Fibroblast of skin of right quadriceps (primary cell): Measurements from ENCODE around the gene BMPR1B.
A peak's percentile ranks its signal among the peaks of the same experiment; 100 is the strongest.
"Not testable (repeated sequence)": the region's sequence is repeated elsewhere in the genome, so short reads cannot be mapped to it uniquely, and the experiment has no call there.

Source experiments
- DNase-seq: peaks from one replicate; pipeline ENCODE4 v3.0.0-alpha.2; 2013

The BMPR1B gene

DNA sequence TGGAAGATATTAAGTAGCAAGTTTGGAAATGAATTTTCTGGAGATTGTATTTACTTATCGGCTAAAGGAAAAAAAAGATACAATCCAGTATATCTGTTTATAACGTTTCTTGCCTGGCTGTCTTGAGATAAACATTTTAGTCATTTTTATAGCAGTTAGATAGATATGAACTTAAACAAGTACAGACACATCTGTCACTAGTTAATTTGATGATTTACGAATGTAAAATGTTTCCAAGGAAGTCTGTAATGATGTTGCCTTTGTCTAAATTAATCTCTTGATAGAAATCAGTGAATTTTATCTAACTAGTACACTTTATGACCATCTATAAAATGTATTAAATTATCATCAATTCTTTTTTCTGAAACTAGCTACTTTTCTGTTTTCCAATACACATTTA, 5.7 kb downstream of the BMPR1B start:
- DNase-seq = no peak

- no peak for DNase-seq
Observed at GRCh38 chr4:94764069-94764468, 6.3 kb downstream of the BMPR1B start.

DNA sequence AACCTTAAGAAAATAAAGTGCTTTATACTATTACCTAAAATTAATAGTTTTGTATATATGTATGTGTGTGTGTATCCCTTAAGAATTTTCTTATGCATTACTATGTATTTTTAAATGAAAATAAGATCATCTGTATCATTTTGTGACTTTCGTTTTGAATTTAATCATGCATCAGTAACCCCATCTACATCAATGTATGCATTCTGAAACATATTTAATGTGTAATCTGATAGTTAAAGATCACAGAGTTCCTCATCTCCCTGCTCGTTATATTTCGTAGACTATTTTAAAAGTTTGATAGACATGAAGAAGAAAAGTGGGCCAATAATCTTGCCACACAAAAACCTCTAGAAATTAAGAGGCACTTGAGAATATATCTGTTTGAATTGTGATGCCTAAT, 7.4 kb downstream of the BMPR1B start:
- no peak for DNase-seq

DNA sequence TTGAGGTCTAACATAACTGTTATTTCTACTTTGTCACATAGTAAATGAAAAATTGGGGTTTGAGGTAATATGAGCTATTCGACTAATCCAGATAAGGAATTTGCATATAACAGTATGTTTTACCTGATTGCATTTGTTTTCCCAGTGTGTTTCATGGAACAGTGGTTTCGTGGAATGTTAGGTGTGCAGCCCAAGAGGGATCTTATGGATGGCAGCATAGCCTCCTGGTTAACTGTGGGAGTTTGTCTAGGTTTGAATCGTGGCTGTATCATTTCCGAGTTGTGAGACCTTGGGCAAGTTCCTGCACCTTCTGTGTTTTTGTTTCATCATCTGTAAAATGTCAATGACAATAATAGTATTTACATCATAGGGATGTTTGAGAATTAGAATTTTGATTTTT, 7.9 kb downstream of the BMPR1B start:
- no peak for DNase-seq

DNA sequence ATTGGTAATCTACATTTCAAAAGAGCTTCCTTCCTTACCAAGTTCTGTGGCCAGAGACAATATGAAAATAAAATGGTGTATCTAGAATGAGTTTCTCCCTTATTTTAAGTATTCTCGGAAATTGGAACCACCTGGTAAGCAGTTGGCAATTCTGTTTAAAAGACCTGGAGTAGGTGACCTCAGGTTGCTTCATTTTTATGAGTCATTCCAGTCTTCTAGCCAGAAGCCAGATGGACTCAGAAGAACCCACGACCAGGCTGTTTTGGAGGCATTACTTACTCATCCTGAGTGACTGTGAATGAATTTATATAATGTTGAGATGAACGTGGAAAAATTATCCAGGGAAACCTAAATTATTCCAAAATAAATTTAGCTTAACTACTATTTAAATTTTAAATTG, 9.1 kb downstream of the BMPR1B start:
- peak; percentile 70 for DNase-seq

DNA sequence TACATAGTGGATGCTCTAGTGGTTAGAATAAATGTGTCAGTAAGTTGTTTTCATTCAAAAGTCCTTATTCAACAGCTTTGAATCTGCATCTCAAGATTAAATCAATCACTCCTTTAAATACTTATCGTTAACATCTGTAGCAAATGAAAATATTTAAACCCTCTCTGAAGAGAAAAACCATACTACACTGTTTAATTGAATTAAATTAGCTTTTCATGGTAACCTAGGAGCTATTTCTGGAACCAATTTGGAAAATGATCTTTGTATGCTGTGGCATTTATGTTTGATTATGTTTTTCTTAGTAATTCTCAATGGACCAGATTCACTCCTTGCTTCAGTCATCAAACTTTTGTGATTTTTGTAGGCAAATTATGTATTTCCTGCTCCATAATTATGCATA, 9.7 kb downstream of the BMPR1B start:
- no peak for DNase-seq

- no peak for DNase-seq
Observed at GRCh38 chr4:94782707-94783106, 25.0 kb downstream of the BMPR1B start.

DNA sequence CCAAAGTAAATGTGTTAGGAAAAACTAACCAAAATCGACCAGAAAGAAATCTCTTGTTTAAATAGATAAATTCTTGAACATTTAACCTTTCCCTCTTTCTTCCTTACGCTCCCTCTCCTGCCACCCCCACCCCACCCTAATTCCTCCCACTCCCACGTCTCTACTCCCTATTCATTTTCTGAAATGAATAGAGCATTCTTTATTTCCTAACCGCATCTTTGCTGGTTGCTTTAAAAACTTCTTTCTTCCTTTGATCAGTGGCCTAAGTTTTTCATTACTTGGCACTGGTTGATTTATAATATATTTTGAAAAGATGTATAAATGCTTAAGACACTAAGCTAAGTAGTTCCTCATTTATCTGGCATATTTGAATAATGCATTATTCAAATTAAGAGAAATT, 33.9 kb downstream of the BMPR1B start:
- no peak for DNase-seq

DNA sequence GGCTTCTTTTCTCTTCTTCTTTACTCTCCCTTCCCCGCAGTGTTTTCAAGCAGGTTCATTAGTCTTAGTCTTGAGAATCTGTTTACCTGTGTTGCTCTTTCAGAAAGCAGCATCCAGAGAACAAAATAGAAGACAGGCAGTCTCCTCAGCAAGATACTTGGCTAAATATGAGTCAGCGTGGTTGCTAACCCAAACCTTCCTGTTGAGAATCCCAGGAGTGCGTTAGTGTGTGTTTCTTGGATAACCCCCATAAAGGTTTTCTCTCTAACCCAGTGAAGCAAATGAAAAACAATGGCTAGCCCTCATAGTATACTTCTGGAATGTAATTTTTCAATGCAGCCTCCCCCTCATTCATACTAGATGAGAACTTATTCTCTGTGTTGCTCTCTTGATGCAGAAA, 41.1 kb downstream of the BMPR1B start:
- DNase-seq = peak; percentile 74

DNA sequence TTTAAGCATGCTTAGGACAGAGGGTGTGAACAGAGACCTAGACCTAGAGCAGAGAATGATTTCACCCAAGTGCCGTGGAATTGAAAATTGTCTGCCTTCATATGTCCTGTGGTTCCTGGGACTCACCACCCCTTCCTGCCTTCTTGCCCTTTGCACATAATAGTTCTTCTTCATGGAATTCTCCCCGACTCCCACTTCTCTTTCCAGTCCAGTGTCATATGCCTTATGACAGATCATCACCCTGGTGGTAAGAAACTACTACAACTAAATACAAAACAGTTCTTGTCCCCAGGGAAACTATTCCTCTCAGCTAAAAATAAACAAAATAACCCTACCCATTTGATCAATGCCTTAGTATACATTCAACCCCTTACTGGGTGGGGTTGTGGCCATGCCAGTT, 43.3 kb downstream of the BMPR1B start:
- no peak for DNase-seq

DNA sequence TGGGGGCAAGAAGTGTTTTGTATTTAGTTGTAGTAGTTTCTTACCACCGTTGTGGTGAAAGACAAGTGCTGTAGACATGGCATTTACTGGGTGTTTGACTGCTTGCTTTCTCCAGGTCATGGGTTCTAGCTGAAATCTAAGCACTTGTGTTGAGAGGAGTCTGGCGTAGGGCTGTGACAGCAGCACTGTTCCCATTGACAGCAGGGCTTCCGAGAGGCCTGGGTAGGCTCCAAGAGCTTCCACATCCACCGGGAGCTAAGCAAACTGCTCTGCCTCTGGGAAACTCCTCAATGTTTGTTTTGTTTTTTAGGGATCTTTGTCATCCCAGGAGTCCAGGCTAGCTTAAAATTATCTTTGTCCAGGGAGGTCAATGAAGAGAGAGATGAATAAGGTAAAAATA, 44.3 kb downstream of the BMPR1B start:
- DNase-seq = no peak

DNA sequence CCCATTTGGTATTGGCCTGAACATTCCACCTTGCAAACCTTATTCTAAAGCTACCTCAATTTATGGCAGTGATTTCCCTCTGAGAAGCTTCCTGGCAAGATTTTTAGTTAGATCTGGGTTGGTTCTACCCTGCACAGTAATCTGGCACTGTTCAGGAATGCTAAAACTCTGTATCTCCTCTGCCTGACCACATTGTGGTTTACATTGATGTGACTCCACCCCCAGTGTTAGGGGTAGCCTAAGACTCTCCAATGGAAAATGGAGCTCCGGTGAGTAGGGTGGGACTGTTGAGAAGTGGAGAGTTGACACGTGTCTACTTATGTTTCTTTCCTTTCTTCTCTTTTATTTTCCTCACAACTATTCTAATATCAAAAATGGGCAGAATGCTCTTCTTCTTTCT, 45.4 kb downstream of the BMPR1B start:
- peak; percentile 37 for DNase-seq

DNA sequence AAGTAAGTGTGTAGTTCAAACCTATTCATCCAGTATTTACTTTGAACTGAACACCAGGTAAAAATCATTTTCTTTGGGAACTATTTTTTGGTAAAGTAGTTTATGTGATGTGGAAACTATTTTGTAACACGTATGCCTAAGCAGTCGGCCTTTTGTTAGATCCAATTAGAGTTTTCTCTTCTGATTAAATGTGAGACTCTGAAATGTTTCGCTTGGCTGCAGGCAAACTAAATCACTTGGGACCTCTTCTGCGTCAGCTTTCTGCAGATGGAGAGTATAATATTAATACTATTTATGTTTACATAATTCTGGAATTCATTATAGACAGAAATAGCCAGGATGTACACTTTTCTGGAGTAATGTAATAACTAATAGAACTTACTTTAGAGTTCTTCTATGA, 46.9 kb downstream of the BMPR1B start:
- DNase-seq = no peak

- DNase-seq = peak; percentile 7
Observed at GRCh38 chr4:94806376-94806775, 48.6 kb downstream of the BMPR1B start.

GRCh38 chr4:94811643-94812042, 53.9 kb downstream of the BMPR1B start:
- DNase-seq = no peak

DNA sequence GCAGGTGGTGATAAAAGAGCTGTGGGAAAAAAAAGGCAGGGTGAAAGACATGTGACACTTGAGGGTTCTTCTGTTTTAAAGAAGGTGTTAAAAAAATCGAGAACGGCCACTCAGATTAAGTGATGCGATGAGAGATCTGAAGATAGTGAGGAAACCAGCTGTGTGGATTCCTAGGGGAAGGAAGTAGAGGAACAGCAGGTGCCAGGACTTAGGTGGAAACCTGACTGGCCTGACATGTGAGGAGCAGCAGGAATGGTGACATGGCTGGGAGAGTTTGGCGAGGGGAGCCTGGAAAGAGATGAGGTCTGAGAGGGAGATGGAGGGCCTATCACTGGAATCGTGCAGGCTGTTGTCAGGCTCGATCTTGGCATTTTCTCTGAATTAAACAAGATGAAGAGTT, 55.5 kb downstream of the BMPR1B start:
- no peak for DNase-seq

- no peak for DNase-seq
Observed at GRCh38 chr4:94814237-94814636, 56.5 kb downstream of the BMPR1B start.

GRCh38 chr4:94819371-94820168, 61.8 kb downstream of the BMPR1B start:
- DNase-seq = no peak

DNA sequence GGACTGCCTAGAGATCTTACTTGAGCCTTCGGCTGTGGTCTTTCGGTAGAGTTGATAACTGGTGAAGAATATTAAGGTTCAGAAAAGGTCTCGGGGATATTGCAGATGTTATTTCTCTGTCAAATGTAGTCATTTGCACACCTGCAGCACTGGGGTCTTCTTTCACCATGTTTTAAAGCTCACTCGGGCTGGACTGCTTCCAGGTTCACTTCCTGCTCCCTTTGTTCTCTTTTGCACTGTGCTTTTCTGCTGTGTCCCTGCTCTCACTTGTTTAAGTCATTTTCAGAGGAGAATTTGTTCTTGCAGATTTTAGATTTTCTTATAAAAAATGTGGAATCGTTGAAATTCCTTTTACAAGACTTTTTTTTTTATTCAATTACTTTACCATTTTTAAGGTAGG, 68.5 kb downstream of the BMPR1B start:
- DNase-seq = no peak

DNA sequence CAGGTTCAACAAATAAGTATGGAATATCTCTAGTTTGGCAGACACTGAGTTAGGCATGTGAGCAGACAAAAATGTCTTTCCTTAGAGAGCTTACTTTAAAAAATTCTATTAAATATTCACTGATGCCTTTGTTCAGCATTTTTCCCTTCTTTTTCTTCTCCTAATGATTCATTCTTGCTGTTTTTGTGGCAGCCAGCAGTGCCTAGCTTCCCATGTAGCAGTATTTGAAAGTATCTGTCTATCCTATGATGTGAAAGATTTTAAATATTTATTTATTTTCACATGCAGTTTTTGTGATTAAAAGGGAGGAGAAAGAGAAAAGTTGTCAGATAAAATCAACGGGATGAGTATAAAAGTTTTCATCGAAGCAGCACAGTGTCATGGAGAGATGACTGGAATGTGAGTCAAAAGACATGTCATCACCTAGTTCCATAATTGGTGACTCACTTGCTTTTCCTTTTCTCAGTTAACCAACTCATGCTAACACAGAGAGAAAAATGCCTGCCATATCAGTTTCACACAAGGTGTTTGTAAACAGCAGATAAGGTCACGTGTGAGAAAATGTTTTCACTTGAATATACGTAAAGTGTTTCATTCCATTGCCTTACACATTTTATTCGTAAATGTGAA, 69.8 kb downstream of the BMPR1B start:
- peak; percentile 85 for DNase-seq

DNA sequence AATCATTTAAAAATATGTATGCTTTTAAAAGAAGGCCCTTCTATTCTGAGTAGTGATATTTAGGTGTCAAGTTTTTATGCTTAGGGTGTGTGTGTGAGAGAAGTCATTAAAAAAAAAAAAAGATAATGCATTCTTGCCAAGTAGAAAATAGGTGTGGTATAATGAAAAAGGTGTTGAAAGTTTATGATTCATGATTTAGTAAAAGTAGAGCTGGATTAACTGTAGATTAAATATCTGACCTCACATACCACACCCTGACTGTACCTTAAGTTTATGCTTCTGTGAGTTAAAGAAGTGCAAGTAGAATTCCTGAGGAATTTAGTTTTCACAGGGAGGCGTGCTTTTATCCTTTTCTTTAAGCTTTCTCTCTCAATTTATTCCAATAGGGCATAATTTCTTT, 71.1 kb downstream of the BMPR1B start:
- no peak for DNase-seq

- no peak for DNase-seq
Observed at GRCh38 chr4:94831607-94832006, 73.9 kb downstream of the BMPR1B start.

DNA sequence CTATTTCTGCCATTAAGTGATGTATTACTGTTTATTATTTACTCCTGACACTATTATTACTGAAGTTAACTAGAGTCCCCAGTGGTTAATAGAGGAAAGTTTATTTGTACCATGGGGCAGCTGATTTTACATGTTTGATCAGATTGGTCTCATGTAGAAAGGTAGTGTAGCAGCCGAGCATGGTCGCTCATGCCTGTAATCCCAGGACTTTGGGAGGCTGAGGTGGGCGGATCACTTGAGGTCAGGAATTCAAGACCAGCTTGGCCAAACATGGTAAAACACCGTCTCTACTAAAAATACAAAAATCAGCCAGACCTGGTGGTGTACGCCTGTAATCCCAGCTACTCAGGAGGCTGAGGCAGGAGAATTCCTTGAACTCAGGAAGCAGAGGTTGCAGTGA, 74.6 kb downstream of the BMPR1B start:
- not testable (repeated sequence) for DNase-seq

DNA sequence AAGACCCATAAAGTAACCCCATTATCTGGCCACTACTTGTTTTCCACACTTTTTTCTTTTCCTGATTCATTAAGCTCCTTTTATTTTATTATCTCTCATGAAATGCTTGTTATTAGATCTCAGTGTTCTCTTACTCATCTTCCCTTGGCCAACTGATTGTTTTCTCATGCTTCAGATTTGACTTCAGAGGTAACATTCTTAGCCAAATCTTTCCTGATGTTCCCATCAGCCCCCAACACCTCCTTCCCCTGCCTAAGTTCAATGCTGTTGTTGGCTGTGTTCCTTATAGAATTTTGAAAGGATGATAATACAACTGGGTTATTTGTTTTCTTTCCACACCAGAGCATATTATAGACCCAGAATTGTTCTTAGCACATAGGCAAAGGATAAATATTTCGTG, 75.6 kb downstream of the BMPR1B start:
- DNase-seq = no peak

DNA sequence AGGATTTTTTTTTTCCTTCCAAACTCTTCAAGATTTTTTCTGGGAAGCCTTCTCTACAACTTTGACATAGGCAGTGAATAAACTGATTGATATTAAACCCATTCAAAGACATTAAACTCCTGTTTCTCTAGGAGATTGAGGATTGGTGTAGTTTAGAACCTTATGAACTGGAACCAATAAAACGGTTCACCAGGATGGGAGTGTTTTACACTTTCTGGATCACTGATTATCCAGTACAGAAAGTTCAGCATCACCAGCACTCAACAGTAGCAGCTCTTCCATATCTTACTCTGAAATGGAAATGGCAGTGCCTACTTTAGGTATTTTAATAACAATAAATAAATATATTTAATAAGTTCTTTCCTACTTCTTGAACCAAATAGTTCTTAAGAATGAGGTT, 76.7 kb downstream of the BMPR1B start:
- no peak for DNase-seq
